Measurements from ENCODE around the gene SMIM45.

SMIM45 gene

DNA sequence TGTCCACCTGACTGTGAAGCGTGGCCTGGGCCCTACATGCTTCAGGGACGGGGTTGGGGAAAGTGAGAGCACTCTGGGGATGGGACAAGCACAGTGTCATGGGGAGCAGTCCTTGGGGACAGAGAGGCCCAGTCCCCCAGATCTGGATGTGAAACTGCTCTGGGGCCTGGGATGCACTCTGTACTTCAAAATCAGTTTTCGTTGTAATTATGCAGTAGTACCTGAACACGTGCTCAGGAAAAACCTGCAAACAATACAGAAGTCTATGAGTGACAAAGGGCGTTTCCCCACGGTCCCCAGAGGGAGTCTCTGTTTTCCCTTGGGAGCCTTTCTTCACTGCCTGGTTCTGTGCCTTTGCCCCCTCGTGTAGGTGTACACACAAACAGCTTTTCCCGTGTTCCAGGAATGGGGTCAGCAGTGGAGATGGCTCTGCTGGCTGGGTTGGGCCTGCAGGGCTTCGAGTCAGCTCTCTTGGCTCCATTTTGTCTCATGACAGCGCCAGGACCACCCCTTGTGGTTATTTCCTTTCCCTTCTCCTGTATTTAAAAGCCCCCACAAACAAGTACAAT is 20.2 kb upstream of the SMIM45 start:
- no peak overlapping the region for H3K4me3 ChIP-seq
- no peaks in the 10 kb centered on the region for H3K36me3 ChIP-seq
- H3K9me3 ChIP-seq: no peaks in the 10 kb centered on the region
- H3K4me1 ChIP-seq: no peaks in the 10 kb centered on the region
- no peak overlapping the region for H3K27ac ChIP-seq
- no peaks in the 10 kb centered on the region for H3K27me3 ChIP-seq
- no peak for DNase-seq
- intact Hi-C loops (cut with DNase I): loop anchor here in 1 of 2 donors (5.0 kb wide), 1 partner anchor 234 kb away; the partner anchor contains the start of gene MEI1
- TF ChIP-seq, protein P1, sequence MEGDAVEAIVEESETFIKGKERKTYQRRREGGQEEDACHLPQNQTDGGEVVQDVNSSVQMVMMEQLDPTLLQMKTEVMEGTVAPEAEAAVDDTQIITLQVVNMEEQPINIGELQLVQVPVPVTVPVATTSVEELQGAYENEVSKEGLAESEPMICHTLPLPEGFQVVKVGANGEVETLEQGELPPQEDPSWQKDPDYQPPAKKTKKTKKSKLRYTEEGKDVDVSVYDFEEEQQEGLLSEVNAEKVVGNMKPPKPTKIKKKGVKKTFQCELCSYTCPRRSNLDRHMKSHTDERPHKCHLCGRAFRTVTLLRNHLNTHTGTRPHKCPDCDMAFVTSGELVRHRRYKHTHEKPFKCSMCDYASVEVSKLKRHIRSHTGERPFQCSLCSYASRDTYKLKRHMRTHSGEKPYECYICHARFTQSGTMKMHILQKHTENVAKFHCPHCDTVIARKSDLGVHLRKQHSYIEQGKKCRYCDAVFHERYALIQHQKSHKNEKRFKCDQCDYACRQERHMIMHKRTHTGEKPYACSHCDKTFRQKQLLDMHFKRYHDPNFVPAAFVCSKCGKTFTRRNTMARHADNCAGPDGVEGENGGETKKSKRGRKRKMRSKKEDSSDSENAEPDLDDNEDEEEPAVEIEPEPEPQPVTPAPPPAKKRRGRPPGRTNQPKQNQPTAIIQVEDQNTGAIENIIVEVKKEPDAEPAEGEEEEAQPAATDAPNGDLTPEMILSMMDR (IDR thresholded peaks at IDR 0.05): no peak
- TF ChIP-seq POLR2A (IDR thresholded peaks at IDR 0.05): no peak
- no peak for ATAC-seq
- 91% methylated on average over 8 of the region's 10 CpGs for WGBS (ENCODE audit: insufficient coverage, low coverage, low lambda C conversion rate, missing lambda C conversion rate)

- Histone ChIP-seq H3K27me3 (no peaks in the 10 kb centered on the region), H3K27ac (no peak overlapping the region), H3K9me3 (no peaks in the 10 kb centered on the region), H3K36me3 (no peaks in the 10 kb centered on the region), H3K4me1 (no peaks in the 10 kb centered on the region), H3K4me3 (no peak overlapping the region)
- WGBS (ENCODE audit: insufficient coverage, low coverage, low lambda C conversion rate, missing lambda C conversion rate): no CpG with 5 or more reads among the region's 12 CpGs
- no peak for TF ChIP-seq POLR2A (IDR thresholded peaks at IDR 0.05)
- TF ChIP-seq, protein P1 (IDR thresholded peaks at IDR 0.05): no peak
- no peak for DNase-seq
- no peak for ATAC-seq
- intact Hi-C loops (cut with DNase I): loop anchor here in 1 of 2 donors (5.0 kb wide), 1 partner anchor 235 kb away; the partner anchor contains the start of gene MEI1
Observed at GRCh38 chr22:41932353-41932752, 19.6 kb upstream of the SMIM45 start.

DNA sequence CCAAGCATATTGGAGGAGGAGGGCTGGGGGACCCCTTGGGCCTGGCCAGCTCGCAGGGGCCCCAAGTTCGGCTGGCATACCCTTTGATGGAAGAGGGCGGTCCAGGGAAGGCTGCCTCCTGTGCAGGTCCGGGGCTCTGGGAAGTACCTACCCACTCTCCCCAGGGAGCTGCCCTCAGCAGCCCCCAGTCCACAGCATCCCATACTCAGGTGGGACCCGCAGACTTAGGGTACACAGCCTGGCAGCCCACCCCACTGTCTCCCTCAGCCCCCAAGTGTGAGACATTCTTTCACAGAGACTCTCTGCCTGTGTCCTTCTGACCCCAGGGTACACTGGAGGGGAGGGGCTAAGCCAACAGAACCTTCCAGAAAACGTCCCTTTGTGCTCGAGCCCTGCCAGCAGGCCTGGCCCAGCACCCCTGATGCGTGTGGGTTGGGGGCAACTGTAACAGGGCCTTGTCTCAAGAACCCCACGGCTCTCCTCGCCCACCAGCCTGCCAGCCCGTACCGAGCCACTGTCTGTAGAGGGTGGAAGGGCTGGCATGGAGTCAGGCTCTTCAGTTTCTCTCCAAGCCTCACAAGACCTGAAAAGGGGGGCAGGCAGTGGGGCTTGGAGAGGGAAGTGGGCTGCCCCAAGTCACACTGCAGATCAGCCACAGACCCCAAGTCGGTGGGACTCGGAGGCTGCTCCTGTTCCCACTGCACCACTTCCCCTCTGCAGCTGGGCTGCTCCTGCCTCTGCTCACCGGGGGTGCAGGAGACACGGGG is 18.4 kb upstream of the SMIM45 start:
- no peaks in the 10 kb centered on the region for H3K27me3 ChIP-seq
- intact Hi-C loops (cut with DNase I): loop anchor here in 1 of 2 donors (5.0 kb wide), 1 partner anchor 236 kb away; the partner anchor contains the start of gene MEI1
- no peaks in the 10 kb centered on the region for H3K9me3 ChIP-seq
- ATAC-seq (no peak), DNase-seq (no peak)
- H3K36me3 ChIP-seq: no peaks in the 10 kb centered on the region
- H3K27ac ChIP-seq: no peak overlapping the region
- WGBS (ENCODE audit: insufficient coverage, low coverage, low lambda C conversion rate, missing lambda C conversion rate): no CpG with 5 or more reads among the region's 16 CpGs
- no peaks in the 10 kb centered on the region for H3K4me1 ChIP-seq
- no peak for TF ChIP-seq POLR2A (IDR thresholded peaks at IDR 0.05)
- TF ChIP-seq, protein P1 (IDR thresholded peaks at IDR 0.05): no peak
- H3K4me3 ChIP-seq: no peak overlapping the region

- Histone ChIP-seq H3K36me3 (no peaks in the 10 kb centered on the region), H3K4me1 (no peaks in the 10 kb centered on the region), H3K4me3 (no peak overlapping the region), H3K9me3 (no peaks in the 10 kb centered on the region), H3K27ac (no peak overlapping the region), H3K27me3 (no peaks in the 10 kb centered on the region)
- DNase-seq: no peak
- TF ChIP-seq, protein P1 (IDR thresholded peaks at IDR 0.05): no peak
- no peak for TF ChIP-seq POLR2A (IDR thresholded peaks at IDR 0.05)
- 90% methylated on average over 6 of the region's 17 CpGs for WGBS (ENCODE audit: insufficient coverage, low coverage, low lambda C conversion rate, missing lambda C conversion rate)
- ATAC-seq: no peak
- intact Hi-C loops (cut with DNase I): loop anchor here (5.0 kb wide), 2 partner anchors 107 to 237 kb away; partner anchors contain the start of gene MEI1 (in 1 of the 2)
Observed at GRCh38 chr22:41934284-41935014, 17.5 kb upstream of the SMIM45 start.
